IPS-18c (cell line): Measurements from ENCODE around the gene EIF2AK3.

Experiments
- H3K4me3 ChIP-seq: 2 replicates; pipeline ENCODE4 v1.7.0; 2013; ENCODE audit warnings: low read depth, mild to moderate bottlenecking, low read length, moderate library complexity; ENCODE audit not compliant: insufficient read depth
- H3K9me3 ChIP-seq: one replicate; pipeline ENCODE4 v1.6.1; 2013; ENCODE audit warnings: mild to moderate bottlenecking, low read length, moderate library complexity; ENCODE audit not compliant: control insufficient read depth, insufficient read depth

Gene EIF2AK3

GRCh38 chr2:88530081-88530480, 97.2 kb downstream of the EIF2AK3 start:
- Histone ChIP-seq H3K4me3 (no peak overlapping the region), H3K9me3 (no peaks in the 10 kb centered on the region)

GRCh38 chr2:88521445-88522073, 105.7 kb downstream of the EIF2AK3 start:
- H3K4me3 ChIP-seq, result no peak overlapping the region
- H3K9me3 ChIP-seq, result no peaks in the 10 kb centered on the region

GRCh38 chr2:88517759-88518201, 109.5 kb downstream of the EIF2AK3 start:
- Histone ChIP-seq H3K9me3 (no peaks in the 10 kb centered on the region), H3K4me3 (no peak overlapping the region)
